Upper lobe of left lung (tissue), 4 donors: ENCODE data around the gene GPR42.

Source experiments
- CTCF ChIP-seq, 6 experiments: fragments of 450-650 bp in 4 of 6; fragments of 200-600 bp in 2 of 6; sonication (generic) in 2 of 6; IDR thresholded peaks; one replicate each; pipeline ENCODE4 v1.5.1; 2016 to 2019; ENCODE audit warnings: antibody characterized with exemption in 6 of 6
- EP300 ChIP-seq, 4 donors: sonication (generic); formaldehyde crosslinking; IDR thresholded peaks; one replicate each; pipeline ENCODE4 v1.5.1; 2017; ENCODE audit warnings: antibody characterized with exemption in 4 of 4, control low read depth in 2 of 4
- POLR2A ChIP-seq, 4 donors: fragments of 450-650 bp; IDR thresholded peaks; one replicate each; pipeline ENCODE4 v1.5.1; 2016 to 2017; ENCODE audit warnings: antibody characterized with exemption in 4 of 4, mild to moderate bottlenecking in 2 of 4
- POLR2AphosphoS5 ChIP-seq, 2 donors: sonication (generic); formaldehyde crosslinking; IDR thresholded peaks; one replicate each; pipeline ENCODE4 v1.5.1; 2017; ENCODE audit warnings: antibody characterized with exemption in 2 of 2

DNA sequence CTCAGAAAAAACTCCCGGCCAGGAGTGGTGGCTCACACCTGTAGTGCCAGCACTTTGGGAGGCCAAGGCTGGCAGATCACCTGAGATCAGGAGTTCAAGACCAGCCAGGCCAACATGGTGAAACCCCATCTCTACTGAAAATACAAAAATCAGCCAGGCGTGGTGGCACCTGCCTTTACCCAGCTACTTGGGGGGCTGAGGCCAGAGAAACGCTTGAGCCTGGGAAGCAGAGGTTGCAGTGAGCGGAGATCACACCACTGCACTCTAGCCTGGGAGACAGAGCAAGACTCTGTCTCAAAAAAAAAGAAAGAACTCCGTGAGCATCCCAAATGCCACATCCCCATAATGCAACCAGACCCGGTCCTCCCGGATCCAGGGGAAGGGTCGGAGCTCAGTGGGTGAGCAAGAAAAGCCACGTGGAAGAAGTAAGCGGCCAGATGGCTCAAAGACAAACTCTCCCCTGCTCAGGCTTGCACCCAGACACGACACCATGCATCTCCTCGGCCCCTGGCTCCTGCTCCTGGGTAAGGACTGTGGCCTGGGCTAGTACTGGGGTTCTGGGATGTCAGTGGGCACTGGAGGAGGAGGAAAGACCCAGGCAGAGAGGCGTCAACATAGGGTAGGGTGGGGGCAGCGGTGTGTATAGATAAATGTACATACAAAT lies 39.2 kb upstream of the GPR42 start:
- TF ChIP-seq POLR2A (IDR thresholded peaks at IDR 0.05) (no peak), CTCF (IDR thresholded peaks at IDR 0.05) (no peak), POLR2AphosphoS5 (IDR thresholded peaks at IDR 0.05) (no peak), EP300 (IDR thresholded peaks at IDR 0.05) (no peak)
